GM23248 (cell line): ENCODE data around the gene ZNF138.

ENCODE experiments used
- EZH2 ChIP-seq: fragments of 200-600 bp; sonication (generic); IDR thresholded peaks from 2 replicates; pipeline ENCODE4 v1.6.1; 2018; ENCODE audit warnings: antibody characterized with exemption, mild to moderate bottlenecking; ENCODE audit not compliant: insufficient read depth, poor library complexity, severe bottlenecking
- EZH2phosphoT487 ChIP-seq: fragments of 200-600 bp; sonication (generic); IDR thresholded peaks from 2 replicates; pipeline ENCODE4 v1.6.1; 2018; ENCODE audit warnings: antibody characterized with exemption, moderate library complexity, mild to moderate bottlenecking, low read depth; ENCODE audit not compliant: insufficient read depth

- TF ChIP-seq EZH2phosphoT487 (no peak), EZH2 (no peak)
Measured at GRCh38 chr7:64875658-64876406, 81.6 kb downstream of the ZNF138 start.
